ENCODE results near the gene CASP12.

Gene CASP12

DNA sequence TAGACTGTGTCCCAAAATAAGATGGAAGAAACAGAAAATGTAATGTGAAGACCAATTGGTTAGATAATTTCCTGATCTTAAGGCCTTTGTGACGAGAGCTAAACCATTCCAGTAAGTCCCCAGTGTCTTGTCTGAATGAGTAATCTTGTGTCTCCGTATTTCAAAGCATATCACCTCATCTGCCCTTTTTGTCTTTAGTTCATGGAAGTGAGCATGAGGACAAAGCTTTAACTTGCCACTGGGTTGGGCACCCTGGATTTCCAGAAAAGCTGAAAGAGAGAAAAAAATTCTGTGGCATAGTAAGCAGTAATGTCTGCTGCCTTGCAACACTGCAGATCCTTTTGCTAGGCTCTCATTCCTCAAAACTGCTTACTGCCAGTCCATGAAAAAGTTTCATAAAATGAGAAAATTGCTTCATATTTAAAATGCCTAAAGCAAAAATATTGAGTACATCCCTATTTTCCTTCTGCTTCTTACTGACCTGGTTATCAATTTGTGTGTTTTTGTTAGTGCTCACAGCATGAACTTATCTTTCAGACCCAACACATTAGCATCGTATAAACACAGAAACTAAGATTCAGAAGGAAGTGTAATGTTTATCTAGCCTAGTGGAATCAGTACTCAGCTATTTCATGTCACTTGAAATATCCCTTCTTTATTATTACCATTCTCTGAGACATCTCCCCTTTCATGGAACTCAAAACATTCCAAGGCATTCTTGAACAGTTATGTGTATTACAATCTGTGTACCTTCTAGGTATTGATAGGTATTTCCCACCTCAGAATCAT is 5.3 kb downstream of the CASP12 start:
- H3K4me3 ChIP-seq (ENCODE audit: low read length): no peak overlapping the region
- TF ChIP-seq, protein P1, sequence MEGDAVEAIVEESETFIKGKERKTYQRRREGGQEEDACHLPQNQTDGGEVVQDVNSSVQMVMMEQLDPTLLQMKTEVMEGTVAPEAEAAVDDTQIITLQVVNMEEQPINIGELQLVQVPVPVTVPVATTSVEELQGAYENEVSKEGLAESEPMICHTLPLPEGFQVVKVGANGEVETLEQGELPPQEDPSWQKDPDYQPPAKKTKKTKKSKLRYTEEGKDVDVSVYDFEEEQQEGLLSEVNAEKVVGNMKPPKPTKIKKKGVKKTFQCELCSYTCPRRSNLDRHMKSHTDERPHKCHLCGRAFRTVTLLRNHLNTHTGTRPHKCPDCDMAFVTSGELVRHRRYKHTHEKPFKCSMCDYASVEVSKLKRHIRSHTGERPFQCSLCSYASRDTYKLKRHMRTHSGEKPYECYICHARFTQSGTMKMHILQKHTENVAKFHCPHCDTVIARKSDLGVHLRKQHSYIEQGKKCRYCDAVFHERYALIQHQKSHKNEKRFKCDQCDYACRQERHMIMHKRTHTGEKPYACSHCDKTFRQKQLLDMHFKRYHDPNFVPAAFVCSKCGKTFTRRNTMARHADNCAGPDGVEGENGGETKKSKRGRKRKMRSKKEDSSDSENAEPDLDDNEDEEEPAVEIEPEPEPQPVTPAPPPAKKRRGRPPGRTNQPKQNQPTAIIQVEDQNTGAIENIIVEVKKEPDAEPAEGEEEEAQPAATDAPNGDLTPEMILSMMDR (conservative IDR thresholded peaks at IDR 0.05; ENCODE audit: low read length): no peak
- DNase-seq (ENCODE audit: low read depth): peak; percentile 18

DNA sequence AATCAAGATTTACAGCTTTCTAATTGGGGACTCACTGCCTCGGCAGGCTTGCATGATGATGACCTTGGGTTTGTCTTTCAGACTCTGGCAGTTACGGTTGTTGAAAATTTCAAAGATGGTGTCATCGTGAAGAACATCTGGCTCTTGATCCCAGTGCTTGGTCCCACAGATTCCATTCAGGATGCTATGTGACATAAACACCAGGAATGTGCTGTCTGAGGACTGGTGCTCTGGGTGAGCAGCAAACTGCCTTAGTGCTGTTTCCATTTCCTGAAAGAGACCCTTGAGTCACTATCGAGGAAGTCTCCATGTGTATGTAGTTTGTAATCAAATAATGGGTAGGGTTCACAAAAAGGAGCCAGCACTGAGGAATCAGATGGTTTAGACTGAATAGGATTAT is 7.1 kb downstream of the CASP12 start:
- no peak overlapping the region for H3K4me3 ChIP-seq (ENCODE audit: low read length)
- peak; percentile 68 for DNase-seq (ENCODE audit: low read depth)
- TF ChIP-seq, protein P1 (conservative IDR thresholded peaks at IDR 0.05; ENCODE audit: low read length): no peak

DNA sequence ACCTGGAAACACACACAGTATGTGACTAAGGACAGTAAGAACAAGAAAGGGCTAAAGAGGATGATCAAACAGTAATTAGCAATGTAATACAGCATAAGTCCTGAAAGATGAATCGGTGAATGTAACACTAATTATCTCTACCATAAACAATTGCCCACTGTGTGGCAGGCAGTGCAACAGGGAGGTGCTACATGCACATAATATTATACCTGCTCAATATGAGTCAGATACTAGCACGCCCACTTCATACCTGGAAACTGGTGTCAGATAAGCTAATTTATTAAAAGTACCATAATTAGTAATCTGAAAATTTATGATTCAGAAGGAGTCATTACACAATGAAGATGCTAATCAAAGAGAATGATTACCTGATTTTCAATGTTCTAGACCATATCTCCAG is 14.9 kb downstream of the CASP12 start:
- DNase-seq (ENCODE audit: low read depth): no peak
- TF ChIP-seq, protein P1 (conservative IDR thresholded peaks at IDR 0.05; ENCODE audit: low read length): no peak
- H3K4me3 ChIP-seq (ENCODE audit: low read length): no peak overlapping the region

DNA sequence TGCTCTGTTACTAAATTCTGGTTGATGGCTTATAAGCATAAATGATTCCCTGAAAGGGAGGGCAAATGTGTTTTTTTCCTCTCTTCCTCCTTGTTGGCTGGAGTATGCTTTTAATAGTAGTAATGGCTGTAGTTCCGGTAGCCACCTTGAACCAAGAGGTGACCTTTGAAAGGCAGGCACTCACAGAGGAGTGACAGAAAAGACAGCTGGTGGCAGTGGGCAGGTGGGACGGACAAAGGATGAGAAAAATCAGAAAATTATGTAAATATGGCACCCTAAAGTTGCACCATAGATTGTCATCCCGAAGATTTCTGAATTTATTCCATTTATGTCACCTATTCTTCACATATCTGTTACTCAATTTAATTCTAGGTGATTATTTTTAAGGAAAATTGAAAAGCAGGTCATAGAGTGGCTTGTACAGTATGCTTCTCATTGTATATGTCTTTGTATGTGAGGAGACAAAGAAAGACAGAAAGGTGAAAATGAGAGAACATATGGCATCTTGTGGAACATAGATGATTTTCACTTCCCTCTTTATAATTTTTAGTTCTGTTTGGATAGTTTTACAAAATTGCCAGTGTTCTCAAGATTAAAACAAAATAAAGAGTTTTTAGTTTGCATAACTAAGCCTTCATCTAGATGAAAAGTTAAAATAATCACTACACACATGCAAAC is 17.0 kb downstream of the CASP12 start:
- no peak overlapping the region for H3K4me3 ChIP-seq (ENCODE audit: low read length)
- DNase-seq (ENCODE audit: low read depth): no peak
- TF ChIP-seq, protein P1 (conservative IDR thresholded peaks at IDR 0.05; ENCODE audit: low read length): no peak

DNA sequence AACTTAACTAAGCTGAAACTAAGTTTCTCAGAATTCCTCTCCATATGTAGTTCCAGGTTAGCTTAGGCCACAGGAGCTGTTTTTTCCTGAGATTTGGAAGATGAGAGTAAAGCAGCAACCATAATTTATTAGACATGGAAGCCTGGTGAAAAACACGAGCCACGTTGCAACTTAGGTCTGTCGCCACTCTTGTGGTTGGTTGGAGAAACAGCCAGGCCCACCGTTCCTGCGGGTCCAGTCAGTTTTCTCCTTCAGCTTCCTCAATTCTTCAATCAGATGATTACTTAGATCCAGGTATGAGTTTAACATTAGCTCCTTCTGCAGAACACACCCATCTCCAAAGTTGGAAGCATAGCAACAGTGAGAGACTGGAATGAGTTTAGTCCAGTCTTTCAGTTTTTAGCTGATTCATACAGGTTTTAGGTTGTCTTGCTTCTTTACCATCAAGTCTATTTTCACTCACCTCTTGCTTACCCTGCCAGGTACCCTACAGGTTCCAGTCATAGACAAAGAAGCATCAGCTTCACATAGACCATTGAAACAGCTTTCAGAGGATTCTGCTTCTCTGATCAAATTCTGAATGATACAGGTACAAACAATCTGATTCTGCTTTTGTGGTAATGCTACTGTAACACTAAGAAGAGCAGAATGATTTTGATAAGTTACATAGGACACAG is 18.6 kb downstream of the CASP12 start:
- H3K4me3 ChIP-seq (ENCODE audit: low read length): no peak overlapping the region
- TF ChIP-seq, protein P1 (conservative IDR thresholded peaks at IDR 0.05; ENCODE audit: low read length): no peak
- no peak for DNase-seq (ENCODE audit: low read depth)

DNA sequence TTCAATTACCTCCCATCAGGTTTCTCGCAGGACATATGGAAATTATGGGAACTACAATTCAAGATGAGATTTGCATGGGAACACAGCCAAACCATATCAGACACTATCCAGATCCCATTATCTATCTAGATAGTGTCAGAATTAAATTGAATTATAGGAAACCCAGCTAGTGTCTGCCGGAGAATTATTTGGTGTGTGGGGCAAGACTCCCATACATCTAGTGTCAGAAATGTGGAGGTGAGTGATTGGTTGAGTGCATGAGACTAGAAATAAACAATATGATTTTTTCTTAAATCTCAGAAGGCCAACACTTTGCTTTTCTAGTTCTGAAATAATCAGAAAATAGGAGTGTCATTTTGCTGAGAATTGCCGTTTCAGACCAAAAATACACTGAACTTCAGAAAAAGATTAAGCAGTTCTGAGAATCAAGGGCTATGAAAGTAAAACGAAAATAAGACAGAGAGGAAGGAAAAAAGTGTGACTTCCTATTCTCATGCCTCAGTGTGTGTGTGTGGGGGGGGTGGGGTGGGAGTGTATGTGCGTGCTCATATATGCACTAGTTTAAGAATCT is 21.3 kb downstream of the CASP12 start:
- no peak overlapping the region for H3K4me3 ChIP-seq (ENCODE audit: low read length)
- TF ChIP-seq, protein P1 (conservative IDR thresholded peaks at IDR 0.05; ENCODE audit: low read length): no peak
- DNase-seq (ENCODE audit: low read depth): no peak

Measured in AG10803 (cell line).